Erythroblast (primary cell): ENCODE measurements around the gene FDPS.

Experiments
- GATA1 ChIP-seq: IDR thresholded peaks from 2 replicates; pipeline ENCODE4 v1.6.1; 2011; ENCODE audit warnings: low read depth, mild to moderate bottlenecking, control low read depth, low read length, moderate library complexity
- POLR2A ChIP-seq: IDR thresholded peaks from 2 replicates; pipeline ENCODE4 v1.6.1; 2011; ENCODE audit warnings: mild to moderate bottlenecking, low read length

GRCh38 chr1:155273343-155274245 lies 35.1 kb upstream of the FDPS start, which contains the start of gene CLK2:
- TF ChIP-seq POLR2A: peak; percentile 79
- no peak for TF ChIP-seq GATA1
